Thoracic aorta (tissue), 2 donors: ENCODE measurements around the gene CCDC7. TPM values are rescaled to one million over a fixed set of nuclear protein-coding genes. Genes with fewer than 3 reads are reported as not detected.
"Not testable (repeated sequence)": the region's sequence is repeated elsewhere in the genome, so short reads cannot be mapped to it uniquely, and the experiment has no call there.

Source experiments
- ATAC-seq: fragments of 150-250 bp; one replicate; pipeline ENCODE4 v1.8.0; 2017; ENCODE audit warnings: low read depth; ENCODE audit not compliant: insufficient number of reproducible peaks, low FRiP score
- DNase-seq: peaks from one replicate; pipeline ENCODE4 v3.0.0-alpha.2; 2020; ENCODE audit warnings: low spot score
- H3K27ac ChIP-seq, 2 donors: fragments of 200-600 bp; sonication (generic); 1 replicate in 1 of 2; 2 replicates in 1 of 2; pipeline ENCODE4 v1.5.1; 2016; ENCODE audit warnings: mild to moderate bottlenecking in 2 of 2, moderate library complexity in 2 of 2
- H3K27me3 ChIP-seq: fragments of 200-600 bp; sonication (generic); replicated peaks from 2 replicates; pipeline ENCODE4 v1.6.0; 2016; ENCODE audit warnings: mild to moderate bottlenecking; ENCODE audit not compliant: insufficient read depth
- H3K36me3 ChIP-seq: fragments of 200-600 bp; sonication (generic); one replicate; pipeline ENCODE4 v1.5.1; 2016
- H3K4me1 ChIP-seq, 2 donors: fragments of 200-600 bp; sonication (generic); 1 replicate in 1 of 2; 2 replicates in 1 of 2; pipeline versions ENCODE4 v1.5.1 to v1.6.0; 2016; ENCODE audit warnings: low read depth in 2 of 2, mild to moderate bottlenecking in 1 of 2; ENCODE audit not compliant: control insufficient read depth in 1 of 2
- H3K4me3 ChIP-seq: fragments of 200-600 bp; sonication (generic); 2 replicates; pipeline ENCODE4 v1.5.1; 2016; ENCODE audit warnings: mild to moderate bottlenecking
- H3K9me3 ChIP-seq: fragments of 200-600 bp; sonication (generic); 2 replicates; pipeline ENCODE4 v1.5.1; 2016
- total RNA-seq, 2 donors: library from RNA; depleted of rRNA; stranded (reverse); fragments of >200 nt; gene quantifications; one replicate each; pipeline versions ENCODE4 v1.1.0 to v1.2.3, GENCODE V29; 2016
- TF ChIP-seq, protein P1 (sequence below): fragments of 200-600 bp; sonication (generic); IDR thresholded peaks from one replicate; pipeline ENCODE4 v1.5.1; 2019; ENCODE audit warnings: antibody characterized with exemption

Gene CCDC7
- total RNA-seq, 2 donors from 2014 or later: 35.6 to 70.8 TPM

DNA sequence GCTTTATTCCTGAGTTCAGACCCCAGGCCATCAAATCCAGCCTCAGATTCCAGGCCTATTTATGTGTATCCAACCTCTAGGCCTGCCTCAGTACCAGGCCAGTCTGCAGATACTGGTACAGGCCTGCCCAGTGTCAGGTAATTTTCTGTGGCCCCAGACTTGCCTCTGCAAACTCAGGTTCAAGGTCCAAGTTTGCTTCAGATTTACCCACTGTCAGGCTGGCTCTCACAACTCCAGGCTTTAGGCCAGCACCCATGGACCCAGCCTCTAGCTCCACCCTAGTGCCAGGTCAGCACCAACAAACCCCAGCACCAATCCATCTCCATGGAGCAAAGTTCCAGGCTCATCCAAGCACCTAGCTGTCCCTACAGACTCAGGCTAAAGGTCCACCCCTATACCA is 342.4 kb downstream of the CCDC7 start:
- no peaks in the 10 kb centered on the region for H3K27me3 ChIP-seq
- TF ChIP-seq, protein P1, sequence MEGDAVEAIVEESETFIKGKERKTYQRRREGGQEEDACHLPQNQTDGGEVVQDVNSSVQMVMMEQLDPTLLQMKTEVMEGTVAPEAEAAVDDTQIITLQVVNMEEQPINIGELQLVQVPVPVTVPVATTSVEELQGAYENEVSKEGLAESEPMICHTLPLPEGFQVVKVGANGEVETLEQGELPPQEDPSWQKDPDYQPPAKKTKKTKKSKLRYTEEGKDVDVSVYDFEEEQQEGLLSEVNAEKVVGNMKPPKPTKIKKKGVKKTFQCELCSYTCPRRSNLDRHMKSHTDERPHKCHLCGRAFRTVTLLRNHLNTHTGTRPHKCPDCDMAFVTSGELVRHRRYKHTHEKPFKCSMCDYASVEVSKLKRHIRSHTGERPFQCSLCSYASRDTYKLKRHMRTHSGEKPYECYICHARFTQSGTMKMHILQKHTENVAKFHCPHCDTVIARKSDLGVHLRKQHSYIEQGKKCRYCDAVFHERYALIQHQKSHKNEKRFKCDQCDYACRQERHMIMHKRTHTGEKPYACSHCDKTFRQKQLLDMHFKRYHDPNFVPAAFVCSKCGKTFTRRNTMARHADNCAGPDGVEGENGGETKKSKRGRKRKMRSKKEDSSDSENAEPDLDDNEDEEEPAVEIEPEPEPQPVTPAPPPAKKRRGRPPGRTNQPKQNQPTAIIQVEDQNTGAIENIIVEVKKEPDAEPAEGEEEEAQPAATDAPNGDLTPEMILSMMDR: no peak
- peaks cover 5% of the 10 kb centered on the region for H3K9me3 ChIP-seq
- H3K4me3 ChIP-seq: no peak overlapping the region
- ATAC-seq (no peak), DNase-seq (no peak)
- no peaks in the 10 kb centered on the region for H3K36me3 ChIP-seq
- no peaks in the 10 kb centered on the region for H3K4me1 ChIP-seq
- no peak overlapping the region for H3K27ac ChIP-seq

DNA sequence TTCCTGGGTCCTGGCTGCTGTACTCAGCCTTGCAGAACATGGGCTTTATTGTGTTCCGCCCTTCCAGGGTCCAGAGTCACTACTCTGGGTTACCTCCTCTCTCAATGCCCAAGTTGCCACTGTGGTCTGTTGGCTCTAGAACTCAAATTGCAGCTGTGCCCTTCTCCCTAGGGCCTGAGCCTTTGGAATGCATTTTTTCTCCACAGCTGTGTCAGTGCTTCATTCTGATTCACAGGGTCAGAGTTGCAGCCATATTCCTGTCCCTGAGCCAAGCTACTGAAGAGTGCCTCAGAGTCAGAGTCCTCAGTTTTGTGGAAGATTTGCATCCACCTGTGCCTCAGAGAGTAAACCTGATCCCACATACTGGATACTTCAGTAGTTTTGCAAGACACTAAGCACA is 344.5 kb downstream of the CCDC7 start:
- no peaks in the 10 kb centered on the region for H3K36me3 ChIP-seq
- DNase-seq (no peak), ATAC-seq (no peak)
- no peaks in the 10 kb centered on the region for H3K4me1 ChIP-seq
- TF ChIP-seq, protein P1: no peak
- peaks cover 5% of the 10 kb centered on the region for H3K9me3 ChIP-seq
- no peak overlapping the region for H3K4me3 ChIP-seq
- no peak overlapping the region for H3K27ac ChIP-seq
- H3K27me3 ChIP-seq: no peaks in the 10 kb centered on the region

DNA sequence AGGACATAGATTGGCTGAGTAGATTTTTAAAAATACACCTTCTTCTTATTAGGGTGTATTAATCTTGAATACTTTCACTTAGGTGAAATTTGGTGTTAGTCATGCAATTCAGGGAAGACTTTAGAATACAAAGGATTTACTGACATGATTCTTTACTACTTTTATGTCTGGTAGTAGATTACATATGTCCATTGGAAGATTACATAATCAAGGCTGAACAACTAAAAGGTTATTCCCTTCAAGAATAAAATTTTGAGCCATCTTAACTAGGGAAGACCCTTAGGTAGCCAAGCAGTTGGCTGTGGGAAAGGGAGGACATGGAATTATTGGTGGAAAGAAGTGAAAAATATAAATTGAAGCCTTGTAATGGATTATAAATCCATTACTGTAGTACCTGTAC is 347.1 kb downstream of the CCDC7 start:
- DNase-seq: no peak
- no peak overlapping the region for H3K4me3 ChIP-seq

DNA sequence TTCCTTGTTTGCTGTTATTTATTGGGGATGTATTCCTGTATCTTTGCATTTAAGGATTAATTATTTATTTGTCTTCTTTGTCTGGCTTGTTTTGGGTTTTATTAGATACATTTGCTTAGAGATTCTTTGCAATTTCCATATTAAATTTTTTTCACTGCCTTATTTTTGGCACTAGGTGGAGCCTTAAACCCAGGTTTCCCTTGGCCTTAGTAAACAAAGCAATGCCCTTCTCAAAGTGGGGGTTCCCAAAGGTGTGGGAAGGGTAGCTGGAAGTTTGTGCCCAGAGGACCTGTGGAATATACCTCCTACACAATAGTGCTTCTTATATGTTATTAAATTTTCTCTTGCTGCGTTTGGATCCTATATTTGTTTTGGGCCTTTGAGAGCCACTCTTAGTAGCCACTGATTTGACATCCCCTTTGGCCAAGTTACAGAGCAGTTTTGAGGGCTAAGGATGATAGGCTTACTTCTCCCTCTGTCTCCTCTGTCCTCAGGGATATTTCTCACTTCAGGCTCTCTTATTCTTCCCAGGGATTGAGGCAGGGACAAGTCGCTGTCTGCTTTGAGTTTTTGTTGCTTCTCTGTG is 349.8 kb downstream of the CCDC7 start:
- TF ChIP-seq, protein P1: peak; percentile 63
- ATAC-seq: no peak
- H3K27ac ChIP-seq: no peak overlapping the region

More for the DNA sequence above, 347.1 kb downstream of the CCDC7 start:
- no peak overlapping the region for H3K27ac ChIP-seq
- no peaks in the 10 kb centered on the region for H3K4me1 ChIP-seq
- no peaks in the 10 kb centered on the region for H3K36me3 ChIP-seq
- TF ChIP-seq, protein P1: no peak
- H3K9me3 ChIP-seq: no peaks in the 10 kb centered on the region
- ATAC-seq: no peak
- H3K27me3 ChIP-seq: no peaks in the 10 kb centered on the region

DNA sequence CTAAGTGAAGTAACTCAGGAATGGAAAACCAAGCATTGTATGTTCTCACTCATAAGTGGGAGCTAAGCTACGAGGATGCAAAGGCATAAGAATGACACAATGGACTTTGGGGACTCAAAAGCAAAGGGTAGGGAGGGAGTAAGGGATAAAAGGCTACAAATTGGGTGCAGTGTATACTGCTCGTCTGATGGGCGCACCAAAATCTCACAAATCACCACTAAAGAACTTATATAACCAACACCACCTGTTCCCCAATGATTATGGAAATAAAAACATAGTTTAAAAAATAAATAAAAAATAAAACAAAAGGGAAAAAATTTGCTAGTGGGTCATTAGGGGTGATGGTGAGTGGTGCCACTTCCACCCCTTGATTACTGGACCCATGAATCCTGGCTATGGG is 351.5 kb downstream of the CCDC7 start:
- not testable (repeated sequence) for H3K27me3 ChIP-seq, DNase-seq, H3K27ac ChIP-seq, ATAC-seq, H3K4me3 ChIP-seq, H3K9me3 ChIP-seq, H3K4me1 ChIP-seq, H3K36me3 ChIP-seq

More for the DNA sequence above, 349.8 kb downstream of the CCDC7 start:
- DNase-seq: no peak
- Histone ChIP-seq H3K4me3 (no peak overlapping the region), H3K36me3 (no peaks in the 10 kb centered on the region), H3K27me3 (no peaks in the 10 kb centered on the region), H3K9me3 (no peaks in the 10 kb centered on the region), H3K4me1 (no peaks in the 10 kb centered on the region)

- H3K4me1 ChIP-seq: no peaks in the 10 kb centered on the region
- no peaks in the 10 kb centered on the region for H3K9me3 ChIP-seq
- no peak for DNase-seq
- no peak overlapping the region for H3K27ac ChIP-seq
- no peaks in the 10 kb centered on the region for H3K27me3 ChIP-seq
- TF ChIP-seq, protein P1: no peak
- ATAC-seq: no peak
- H3K4me3 ChIP-seq: no peak overlapping the region
- no peaks in the 10 kb centered on the region for H3K36me3 ChIP-seq
Observed at GRCh38 chr10:32846974-32847373, 401.0 kb downstream of the CCDC7 start.
